Caco-2 (cell line): Measurements from ENCODE around the gene SLC9A7. TPM values are rescaled to one million over a fixed set of nuclear protein-coding genes. Genes with fewer than 3 reads are reported as not detected.

Experiments used
- BruUV-seq: library from RNA; stranded (reverse); fragments of 400-500 nt; replicated peaks from 2 replicates; lab custom pipeline; 2021; lab: Mats Ljungman, UMichigan
- CTCF ChIA-PET: fragments of 300-600 bp; sonication (Branson Sonifier 250); formaldehyde crosslinking; loops from one replicate; lab custom pipeline; 2022; ENCODE audit warnings: antibody characterized with exemption; lab: Charles Lee
- POLR2A ChIA-PET: fragments of 300-600 bp; sonication (Branson Sonifier 250); formaldehyde crosslinking; loops from one replicate; lab custom pipeline; 2022; ENCODE audit warnings: antibody characterized with exemption; lab: Charles Lee
- DNase-seq, 2 experiments: peaks; one replicate each; pipeline versions ENCODE4 v3.0.0 to v3.0.0-alpha.2; 2020 to 2022
- H3K27me3 ChIP-seq: replicated peaks from 2 replicates; pipeline ENCODE4 v1.6.0; 2011; ENCODE audit warnings: low read length; ENCODE audit not compliant: control insufficient read depth, insufficient read depth
- H3K36me3 ChIP-seq: 2 replicates; pipeline ENCODE4 v1.5.1; 2011; ENCODE audit warnings: low read length; ENCODE audit not compliant: control insufficient read depth, insufficient read depth
- H3K4me1 ChIP-seq: fragments of 250-450 bp; sonication (Bioruptor Pico); 2 replicates; pipeline ENCODE4 v1.5.1; 2020; ENCODE audit warnings: mild to moderate bottlenecking
- H3K4me3 ChIP-seq: 2 replicates; pipeline ENCODE4 v1.5.1; 2011; ENCODE audit warnings: low read depth, mild to moderate bottlenecking, control low read depth, low read length
- H3K9me3 ChIP-seq: fragments of 250-450 bp; sonication (Bioruptor Pico); 2 replicates; pipeline ENCODE4 v1.5.1; 2020; ENCODE audit warnings: mild to moderate bottlenecking, moderate library complexity
- H3K27ac Mint-ChIP-seq: one replicate; pipeline ENCODE4 v1.8.0; 2022; ENCODE audit warnings: mixed read lengths; ENCODE audit not compliant: unreplicated experiment
- H3K27me3 Mint-ChIP-seq: one replicate; pipeline ENCODE4 v1.8.0; 2022; ENCODE audit warnings: mixed read lengths; ENCODE audit not compliant: insufficient read depth, unreplicated experiment
- H3K36me3 Mint-ChIP-seq: one replicate; pipeline ENCODE4 v1.8.0; 2022; ENCODE audit warnings: mild to moderate bottlenecking, mixed read lengths; ENCODE audit not compliant: insufficient read depth, unreplicated experiment
- H3K4me1 Mint-ChIP-seq: one replicate; pipeline ENCODE4 v1.8.0; 2022; ENCODE audit warnings: low read depth, mixed read lengths; ENCODE audit not compliant: unreplicated experiment
- H3K4me3 Mint-ChIP-seq: one replicate; pipeline ENCODE4 v1.8.0; 2022; ENCODE audit warnings: mild to moderate bottlenecking, moderate library complexity, mixed read lengths; ENCODE audit not compliant: unreplicated experiment
- H3K9me3 Mint-ChIP-seq: one replicate; pipeline ENCODE4 v1.8.0; 2022; ENCODE audit warnings: mixed read lengths; ENCODE audit not compliant: unreplicated experiment
- CTCF ChIP-seq, 2 experiments: fragments of 200-600 bp in 1 of 2; IDR thresholded peaks; 1 replicate in 1 of 2; 2 replicates in 1 of 2; pipeline versions ENCODE4 v1.5.1 to v1.8.0; 2011 to 2022; ENCODE audit warnings: antibody characterized with exemption in 1 of 2, control low read depth in 1 of 2, inconsistent platforms in 1 of 2, low read depth in 1 of 2, low read length in 1 of 2, mild to moderate bottlenecking in 1 of 2, moderate library complexity in 1 of 2; ENCODE audit not compliant: insufficient read depth in 1 of 2, severe bottlenecking in 1 of 2, unreplicated experiment in 1 of 2
- intact Hi-C: fragments of 100-400 bp; cut with micrococcal nuclease; formaldehyde crosslinking; loops from one replicate; pipeline ENCODE4 v1.10.0; 2022; ENCODE audit not compliant: unreplicated experiment
- total RNA-seq: library from RNA; stranded (reverse); gene quantifications from 2 replicates; pipeline ENCODE4 v1.2.3, GENCODE V29; 2022

Gene SLC9A7
- total RNA-seq, 1 experiment from 2014 or later = 20.1 TPM

GRCh38 chrX:46576458-46576857 is 182.5 kb downstream of the SLC9A7 start:
- no peaks in the 10 kb centered on the region for H3K27me3 ChIP-seq
- H3K9me3 Mint-ChIP-seq = no peaks in the 10 kb centered on the region
- no peak overlapping the region for H3K4me3 ChIP-seq
- ChIA-PET CTCF (no interaction called here), POLR2A (no interaction called here)
- DNase-seq = no peak
- H3K36me3 ChIP-seq = no peaks in the 10 kb centered on the region
- H3K27me3 Mint-ChIP-seq = no peaks in the 10 kb centered on the region
- TF ChIP-seq CTCF (IDR thresholded peaks at IDR 0.05; ENCODE audit: insufficient read depth in 1 of 2, low read depth in 1 of 2, low read length in 1 of 2, severe bottlenecking in 1 of 2, unreplicated experiment in 1 of 2) = no peak
- peak overlapping the region; percentile 30 for H3K4me3 Mint-ChIP-seq
- no peaks in the 10 kb centered on the region for H3K9me3 ChIP-seq
- intact Hi-C loops = no loop called here
- BruUV-seq = no TSS peak
- H3K36me3 Mint-ChIP-seq = peaks cover 12% of the 10 kb centered on the region
- no peaks in the 10 kb centered on the region; the same call in 1 of the 2 replicates for H3K4me1 ChIP-seq
- H3K4me1 Mint-ChIP-seq = peaks cover 7% of the 10 kb centered on the region
- H3K27ac Mint-ChIP-seq = no peak overlapping the region

- H3K4me3 Mint-ChIP-seq = no peak overlapping the region
- H3K27ac Mint-ChIP-seq = no peak overlapping the region
- H3K4me1 Mint-ChIP-seq = peaks cover 7% of the 10 kb centered on the region
- no peaks in the 10 kb centered on the region for H3K27me3 Mint-ChIP-seq
- Histone ChIP-seq H3K27me3 (no peaks in the 10 kb centered on the region), H3K4me3 (peak overlapping the region; percentile 5), H3K36me3 (no peaks in the 10 kb centered on the region), H3K9me3 (no peaks in the 10 kb centered on the region), H3K4me1 (no peaks in the 10 kb centered on the region; the same call in 1 of the 2 replicates)
- no peak for TF ChIP-seq CTCF (IDR thresholded peaks at IDR 0.05; ENCODE audit: insufficient read depth in 1 of 2, low read depth in 1 of 2, low read length in 1 of 2, severe bottlenecking in 1 of 2, unreplicated experiment in 1 of 2)
- BruUV-seq = no TSS peak
- no peaks in the 10 kb centered on the region for H3K9me3 Mint-ChIP-seq
- intact Hi-C loops = no loop called here
- peaks cover 12% of the 10 kb centered on the region for H3K36me3 Mint-ChIP-seq
- ChIA-PET CTCF (no interaction called here), POLR2A (no interaction called here)
- DNase-seq = no peak
Measured at GRCh38 chrX:46575991-46576392, 182.9 kb downstream of the SLC9A7 start.

- no peaks in the 10 kb centered on the region for H3K36me3 ChIP-seq
- H3K4me3 ChIP-seq = no peak overlapping the region
- TSS peak; percentile 26 for BruUV-seq
- peaks cover 7% of the 10 kb centered on the region for H3K4me1 Mint-ChIP-seq
- intact Hi-C loops = no loop called here
- peaks cover 12% of the 10 kb centered on the region for H3K36me3 Mint-ChIP-seq
- ChIA-PET POLR2A (no interaction called here), CTCF (no interaction called here)
- no peaks in the 10 kb centered on the region for H3K9me3 ChIP-seq
- H3K4me3 Mint-ChIP-seq = no peak overlapping the region
- H3K27ac Mint-ChIP-seq = no peak overlapping the region
- H3K27me3 ChIP-seq = no peaks in the 10 kb centered on the region
- H3K27me3 Mint-ChIP-seq = no peaks in the 10 kb centered on the region
- H3K9me3 Mint-ChIP-seq = no peaks in the 10 kb centered on the region
- no peaks in the 10 kb centered on the region; the same call in 1 of the 2 replicates for H3K4me1 ChIP-seq
- no peak for DNase-seq
- TF ChIP-seq CTCF (IDR thresholded peaks at IDR 0.05; ENCODE audit: insufficient read depth in 1 of 2, low read depth in 1 of 2, low read length in 1 of 2, severe bottlenecking in 1 of 2, unreplicated experiment in 1 of 2) = no peak
Measured at GRCh38 chrX:46575586-46575985, 183.3 kb downstream of the SLC9A7 start.
